Measurements from ENCODE around the gene COL10A1. TPM values are rescaled to one million over a fixed set of nuclear protein-coding genes. Genes with fewer than 3 reads are reported as not detected.

The COL10A1 gene
- total and polyA plus RNA-seq, 10 of the 15 experiments (the other 5 are each of a cell fraction or from before 2014, with no cell fraction given) = 0.02 to 0.33 (median 0.06) TPM; not detected in 5

DNA sequence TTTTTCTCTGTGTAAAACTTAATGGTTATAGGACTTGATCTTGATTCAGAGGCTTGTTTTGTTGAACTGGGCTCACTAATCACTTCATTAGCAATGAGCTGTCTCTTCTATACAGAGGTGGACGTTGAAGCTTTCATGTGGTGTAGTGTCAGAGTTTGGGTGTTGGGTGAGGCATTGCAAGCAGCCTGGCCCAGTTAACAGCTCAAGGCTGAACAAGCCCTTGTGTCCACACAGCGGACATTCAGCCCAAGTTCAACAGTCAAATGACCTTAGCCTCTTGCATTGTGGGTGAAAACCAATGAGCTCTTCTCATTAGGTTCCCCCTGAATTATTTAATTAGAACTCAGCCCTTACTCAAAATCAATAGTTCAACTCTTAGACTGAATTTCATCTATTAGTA, 12.5 kb downstream of the COL10A1 start:
- ChIA-PET POLR2A (interaction anchor here (0.9 kb wide), 1 partner anchor 95 kb away, joined by 3 read pairs; no protein-coding TSS in a partner anchor), CTCF (interaction anchor here (0.8 to 6.5 kb wide), 17 partner anchors 11 to 235 kb away, joined by 3 to 96 read pairs (median 9); partner anchors contain the start of gene NT5DC1), RAD21 (ENCODE audit: unreplicated experiment) (interaction anchor here (0.9 to 3.4 kb wide), 2 partner anchors 30 to 101 kb away, joined by 3 to 32 read pairs; no protein-coding TSS in a partner anchor), SMC1A (ENCODE audit: uncharacterized antibody, unreplicated experiment) (interaction anchor here (0.8 to 4.5 kb wide), 8 partner anchors 11 to 214 kb away, joined by 3 to 51 read pairs (median 6); partner anchors contain the start of gene NT5DC1)
- Histone ChIP-seq H3K27me3 (replicated peaks in 1 of 2; ENCODE audit: control insufficient read depth in 2 of 2, insufficient read depth in 2 of 2, low read length in 1 of 2) (no peaks in the 10 kb centered on the region), H3K36me3 (ENCODE audit: control insufficient read depth in 2 of 2, insufficient read depth in 2 of 2, low read length in 1 of 2) (peaks cover 16 to 36% of the 10 kb centered on the region in 2 experiments), H3K27ac (ENCODE audit: control insufficient read depth, insufficient read depth) (no peak overlapping the region), H3K9ac (ENCODE audit: control insufficient read depth, insufficient read depth, low read length) (no peak overlapping the region), H3K4me1 (ENCODE audit: control insufficient read depth, insufficient read depth, low read length) (no peaks in the 10 kb centered on the region), H2AFZ (ENCODE audit: control insufficient read depth, low read depth, low read length) (no peak overlapping the region), H3K79me2 (ENCODE audit: control insufficient read depth, insufficient read depth, low read length) (no peaks in the 10 kb centered on the region; the same call in 1 of the 2 replicates), H3K9me3 (replicated peaks; ENCODE audit: control insufficient read depth, insufficient read depth, low read length) (no peaks in the 10 kb centered on the region), H3K4me2 (ENCODE audit: control insufficient read depth, insufficient read depth) (no peak overlapping the region), H3K4me3 (no peak overlapping the region), H4K20me1 (ENCODE audit: control insufficient read depth, insufficient read depth) (no peaks in the 10 kb centered on the region)
- intact Hi-C loops (cut with micrococcal nuclease; ENCODE audit: unreplicated experiment) = loop anchor here (5.0 kb wide), 1 partner anchor 449 kb away; no protein-coding TSS in a partner anchor
- WGBS (ENCODE audit: insufficient coverage, insufficient replicate concordance, low lambda C conversion rate, missing lambda C conversion rate) = 97% methylated on average over 2 of the region's 2 CpGs
- FAIRE-seq (no peak), ATAC-seq (no peak), DNase-seq (ENCODE audit: low read depth, low spot score) (no peak)
- in situ Hi-C loops (cut with MboI) = no loop called here
- no TSS peak for BruUV-seq (replicated peaks)
- TF ChIP-seq KDM1A (IDR thresholded peaks at IDR 0.05; ENCODE audit: borderline replicate concordance) (no peak), NFYA (IDR thresholded peaks at IDR 0.05; ENCODE audit: borderline replicate concordance, low read depth, low read length) (no peak), MTA3 (IDR thresholded peaks at IDR 0.05; ENCODE audit: borderline replicate concordance, low read length) (no peak), KLF5 (IDR thresholded peaks at IDR 0.05; ENCODE audit: partially characterized antibody) (no peak), RCOR1 (conservative IDR thresholded peaks at IDR 0.05; ENCODE audit: low read depth, low read length) (no peak), ATF7 (IDR thresholded peaks at IDR 0.05; ENCODE audit: low read depth) (no peak)
